GM12878 (cell line): ENCODE results near the gene SMOC2. TPM values are rescaled to one million over a fixed set of nuclear protein-coding genes. Genes with fewer than 3 reads are reported as not detected.

ENCODE experiments used
- ATAC-seq: fragments of 200-7000 bp; cut with Tn5 transposase; 3 replicates; pipeline ENCODE4 v1.9.1; 2020; ENCODE audit warnings: mild to moderate bottlenecking, moderate library complexity
- BruUV-seq: library from RNA; stranded (reverse); fragments of 400-500 nt; replicated peaks from 2 replicates; lab custom pipeline; 2021; lab: Mats Ljungman, UMichigan
- CTCF ChIA-PET: fragments of 300-600 bp; sonication (Branson Sonifier 250); formaldehyde crosslinking; extraction: SDS; loops from one replicate; lab custom pipeline; 2021; ENCODE audit warnings: inconsistent platforms; lab: Yijun Ruan, JAX
- POLR2A ChIA-PET: fragments of 350-600 bp; formaldehyde crosslinking; extraction: SDS; loops from one replicate; lab custom pipeline; 2021; ENCODE audit warnings: inconsistent platforms; lab: Charles Lee
- RAD21 ChIA-PET: fragments of 300-600 bp; sonication (Branson Sonifier 250); formaldehyde crosslinking; loops from one replicate; lab custom pipeline; 2023; ENCODE audit warnings: antibody characterized with exemption; ENCODE audit not compliant: unreplicated experiment; lab: Charles Lee
- SMC1A ChIA-PET: fragments of 300-600 bp; sonication (Branson Sonifier 250); formaldehyde crosslinking; loops from one replicate; lab custom pipeline; 2023; ENCODE audit not compliant: unreplicated experiment, uncharacterized antibody; lab: Charles Lee
- DNase-seq: peaks from one replicate; pipeline ENCODE4 v3.0.0-alpha.2; 2011; ENCODE audit warnings: low read depth, low spot score
- FAIRE-seq: peaks from 3 replicates; lab custom pipeline; 2011; peaks lifted over from hg19 to GRCh38; lab: Jason Lieb, UNC
- H2AFZ ChIP-seq: 2 replicates; pipeline ENCODE4 v1.6.0; 2011; ENCODE audit warnings: low read depth, low read length, control low read depth; ENCODE audit not compliant: control insufficient read depth
- H3K27ac ChIP-seq: 2 replicates; pipeline ENCODE4 v1.5.1; 2011; ENCODE audit warnings: control low read depth; ENCODE audit not compliant: control insufficient read depth, insufficient read depth
- H3K27me3 ChIP-seq, 2 experiments: replicated peaks in 1 of 2; 2 replicates each; pipeline versions ENCODE4 v1.6.0 to v1.6.1; 2011; ENCODE audit warnings: low read length in 1 of 2; ENCODE audit not compliant: control insufficient read depth in 2 of 2, insufficient read depth in 2 of 2
- H3K36me3 ChIP-seq, 2 experiments: 2 replicates each; pipeline ENCODE4 v1.5.1; 2011; ENCODE audit warnings: low read length in 1 of 2; ENCODE audit not compliant: control insufficient read depth in 2 of 2, insufficient read depth in 2 of 2
- H3K4me1 ChIP-seq: 2 replicates; pipeline ENCODE4 v1.6.1; 2011; ENCODE audit warnings: mild to moderate bottlenecking, low read length, moderate library complexity, mixed read lengths; ENCODE audit not compliant: control insufficient read depth, insufficient read depth
- H3K4me2 ChIP-seq: 2 replicates; pipeline ENCODE4 v1.6.0; 2011; ENCODE audit warnings: control low read depth; ENCODE audit not compliant: control insufficient read depth, insufficient read depth
- H3K4me3 ChIP-seq: fragments of 200-600 bp; sonication (generic); 2 replicates; pipeline ENCODE4 v1.5.1; 2016
- H3K79me2 ChIP-seq: 2 replicates; pipeline ENCODE4 v1.6.0; 2011; ENCODE audit warnings: low read length; ENCODE audit not compliant: control insufficient read depth, insufficient read depth
- H3K9ac ChIP-seq: 2 replicates; pipeline ENCODE4 v1.8.0; 2011; ENCODE audit warnings: low read length, control low read depth, mixed read lengths; ENCODE audit not compliant: control insufficient read depth, insufficient read depth
- H3K9me3 ChIP-seq: replicated peaks from 3 replicates; pipeline ENCODE4 v1.5.1; 2011; ENCODE audit warnings: mild to moderate bottlenecking, low read length; ENCODE audit not compliant: control insufficient read depth, insufficient read depth
- H4K20me1 ChIP-seq: 2 replicates; pipeline ENCODE4 v1.6.0; 2011; ENCODE audit not compliant: control insufficient read depth, insufficient read depth
- BCLAF1 ChIP-seq: fragments of 450-650 bp; IDR thresholded peaks from 2 replicates; pipeline ENCODE4 v1.6.1; 2017; ENCODE audit warnings: antibody characterized with exemption, mild to moderate bottlenecking, moderate library complexity
- CBX3 ChIP-seq: fragments of 200-600 bp; sonication (generic); IDR thresholded peaks from 2 replicates; pipeline ENCODE4 v1.6.1; 2016; ENCODE audit warnings: low read depth, borderline replicate concordance
- CEBPZ ChIP-seq: fragments of 150-350 bp; IDR thresholded peaks from 2 replicates; pipeline ENCODE4 v1.6.1; 2016; ENCODE audit warnings: low read depth, low read length
- E2F8 ChIP-seq: fragments of 450-650 bp; IDR thresholded peaks from 2 replicates; pipeline ENCODE4 v1.6.1; 2018; ENCODE audit warnings: mild to moderate bottlenecking, low read depth, moderate library complexity; ENCODE audit not compliant: partially characterized antibody
- EED ChIP-seq: sonication (generic); IDR thresholded peaks from 2 replicates; pipeline ENCODE4 v1.6.1; 2016; ENCODE audit warnings: antibody characterized with exemption, low read depth
- ESRRA ChIP-seq: IDR thresholded peaks from 2 replicates; pipeline ENCODE4 v1.6.1; 2012; ENCODE audit warnings: mild to moderate bottlenecking, low read length, improper control_type of control experiment
- HDGF ChIP-seq: fragments of 450-650 bp; IDR thresholded peaks from 2 replicates; pipeline ENCODE4 v1.6.1; 2016; ENCODE audit warnings: antibody characterized with exemption
- MEF2B ChIP-seq: fragments of 450-650 bp; IDR thresholded peaks from 2 replicates; pipeline ENCODE4 v1.6.1; 2018; ENCODE audit warnings: mild to moderate bottlenecking, moderate library complexity; ENCODE audit not compliant: partially characterized antibody, poor library complexity, severe bottlenecking
- POU2F2 ChIP-seq: IDR thresholded peaks from 3 replicates; pipeline ENCODE4 v1.6.1; 2011; ENCODE audit warnings: low read depth, mild to moderate bottlenecking, low read length, borderline replicate concordance
- RB1 ChIP-seq: fragments of 450-650 bp; formaldehyde crosslinking; IDR thresholded peaks from 2 replicates; pipeline ENCODE4 v1.6.1; 2017; ENCODE audit warnings: mild to moderate bottlenecking, borderline replicate concordance
- SMAD1 ChIP-seq: fragments of 450-650 bp; IDR thresholded peaks from 2 replicates; pipeline ENCODE4 v1.6.1; 2018; ENCODE audit warnings: mild to moderate bottlenecking, low read depth; ENCODE audit not compliant: partially characterized antibody
- TCF7 ChIP-seq: IDR thresholded peaks from 2 replicates; pipeline ENCODE4 v1.6.1; 2014; ENCODE audit warnings: antibody characterized with exemption, borderline replicate concordance
- USF1 ChIP-seq: IDR thresholded peaks from 2 replicates; pipeline ENCODE4 v1.6.1; 2011; ENCODE audit warnings: borderline replicate concordance, low read depth, mild to moderate bottlenecking, moderate library complexity, mixed read lengths, low read length; ENCODE audit not compliant: insufficient read depth; ENCODE audit errors: extremely low read length
- WGBS: methylation state at CpG from one replicate; pipeline ENCODE4 v1.1.6; 2016; ENCODE audit warnings: low lambda C conversion rate; ENCODE audit not compliant: insufficient replicate concordance, insufficient coverage; ENCODE audit errors: missing lambda C conversion rate; 5-methylcytosine and 5-hydroxymethylcytosine counted together
- in situ Hi-C: fragments of 300-500 bp; cut with MboI; formaldehyde crosslinking; loops from 9 replicates; pipeline ENCODE4 v1.14.3; 2018; ENCODE audit warnings: mixed read lengths
- intact Hi-C: fragments of 100-400 bp; cut with micrococcal nuclease; formaldehyde crosslinking; loops from one replicate; pipeline ENCODE4 v1.14.2; 2022; ENCODE audit not compliant: unreplicated experiment
- polyA plus RNA-seq, 11 experiments: library from polyadenylated mRNA; depleted of rRNA in 4 of 11; unstranded in 6 of 11; stranded (reverse) in 5 of 11; fragments of >200 nt; fragmentation: Nextera tagmentation in 4 of 11; fragmentation: Illumina TruSeq in 1 of 11; extraction: Ambion mirVana in 4 of 11; extraction: Trizol in 1 of 11; gene quantifications; 1 replicate in 1 of 11; 2 replicates in 10 of 11; pipeline versions ENCODE4 v1.2.1 to v1.2.3, GENCODE V29; 2011 to 2016; ENCODE audit warnings: inconsistent platforms in 2 of 11, missing spikeins in 2 of 11, low read depth in 1 of 11
- total RNA-seq, 4 experiments: library from RNA; depleted of rRNA in 3 of 4; stranded (reverse); fragments of >200 nt in 3 of 4; fragmentation: Illumina TruSeq in 1 of 4; extraction: Trizol in 1 of 4; gene quantifications; 2 replicates each; pipeline versions ENCODE4 v1.2.1 to v1.2.3, GENCODE V29; 2013 to 2021

Gene SMOC2
- total and polyA plus RNA-seq, 10 of the 15 experiments (the other 5 are each of a cell fraction or from before 2014, with no cell fraction given) = 0.10 to 0.12 TPM; not detected in 8

GRCh38 chr6:168416531-168416930 lies 24.5 kb upstream of the SMOC2 start:
- no peaks in the 10 kb centered on the region for H3K36me3 ChIP-seq
- H3K27ac ChIP-seq = no peak overlapping the region
- ChIA-PET CTCF (no interaction called here), POLR2A (interaction anchor here (0.5 kb wide), 1 partner anchor 17 kb away, joined by 3 read pairs; no protein-coding TSS in a partner anchor), SMC1A (no interaction called here), RAD21 (no interaction called here)
- no peaks in the 10 kb centered on the region for H3K9me3 ChIP-seq
- 48% methylated on average over 15 of the region's 15 CpGs for WGBS
- intact Hi-C loops (no loop called here), in situ Hi-C loops (no loop called here)
- no peaks in the 10 kb centered on the region for H4K20me1 ChIP-seq
- no TSS peak for BruUV-seq
- H2AFZ ChIP-seq = no peak overlapping the region
- ATAC-seq (no peak), FAIRE-seq (no peak), DNase-seq (no peak)
- H3K4me2 ChIP-seq = no peak overlapping the region
- no peaks in the 10 kb centered on the region for H3K27me3 ChIP-seq
- no peaks in the 10 kb centered on the region for H3K4me1 ChIP-seq
- no peak overlapping the region for H3K9ac ChIP-seq
- no peak overlapping the region for H3K4me3 ChIP-seq
- H3K79me2 ChIP-seq = no peaks in the 10 kb centered on the region
- TF ChIP-seq E2F8 (no peak), RB1 (no peak), ESRRA (no peak), TCF7 (no peak), HDGF (no peak), POU2F2 (no peak), MEF2B (no peak), EED (no peak), CEBPZ (no peak), USF1 (no peak), CBX3 (no peak), BCLAF1 (no peak), SMAD1 (no peak)
